OCI-LY3 (cell line): ENCODE data around the gene HYAL1.

Source experiments
- EZH2phosphoT487 ChIP-seq: fragments of 200-600 bp; shearing (Covaris generic); IDR thresholded peaks from 2 replicates; pipeline ENCODE4 v1.6.1; 2018; ENCODE audit warnings: antibody characterized with exemption, mixed run types, low read depth
- TF ChIP-seq, protein P1 (sequence below): fragments of 200-600, 300-600 bp; sonication (generic); IDR thresholded peaks from 2 replicates; pipeline ENCODE4 v1.5.1; 2014; ENCODE audit warnings: antibody characterized with exemption, low read length, low read depth

DNA sequence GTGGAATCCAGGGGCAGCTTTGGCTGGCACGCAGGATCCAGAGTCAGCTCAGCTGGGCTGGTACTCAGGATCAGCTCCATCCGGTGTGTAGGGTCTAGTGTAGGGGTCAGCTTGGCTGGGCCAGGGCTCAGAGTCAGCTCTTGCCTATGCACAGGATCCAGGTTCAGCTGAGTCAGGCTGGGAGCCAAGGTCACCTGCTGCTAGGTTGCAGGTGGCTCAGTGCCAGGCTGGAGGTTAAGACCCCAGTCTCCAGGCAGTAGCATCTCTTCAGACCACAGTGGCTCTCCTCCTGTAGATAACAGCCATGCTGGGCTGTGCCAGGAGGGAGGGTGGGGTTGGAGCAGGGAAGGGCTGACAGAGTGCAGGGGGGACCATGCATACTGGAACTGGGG, 6.0 kb downstream of the HYAL1 start:
- TF ChIP-seq, protein P1, sequence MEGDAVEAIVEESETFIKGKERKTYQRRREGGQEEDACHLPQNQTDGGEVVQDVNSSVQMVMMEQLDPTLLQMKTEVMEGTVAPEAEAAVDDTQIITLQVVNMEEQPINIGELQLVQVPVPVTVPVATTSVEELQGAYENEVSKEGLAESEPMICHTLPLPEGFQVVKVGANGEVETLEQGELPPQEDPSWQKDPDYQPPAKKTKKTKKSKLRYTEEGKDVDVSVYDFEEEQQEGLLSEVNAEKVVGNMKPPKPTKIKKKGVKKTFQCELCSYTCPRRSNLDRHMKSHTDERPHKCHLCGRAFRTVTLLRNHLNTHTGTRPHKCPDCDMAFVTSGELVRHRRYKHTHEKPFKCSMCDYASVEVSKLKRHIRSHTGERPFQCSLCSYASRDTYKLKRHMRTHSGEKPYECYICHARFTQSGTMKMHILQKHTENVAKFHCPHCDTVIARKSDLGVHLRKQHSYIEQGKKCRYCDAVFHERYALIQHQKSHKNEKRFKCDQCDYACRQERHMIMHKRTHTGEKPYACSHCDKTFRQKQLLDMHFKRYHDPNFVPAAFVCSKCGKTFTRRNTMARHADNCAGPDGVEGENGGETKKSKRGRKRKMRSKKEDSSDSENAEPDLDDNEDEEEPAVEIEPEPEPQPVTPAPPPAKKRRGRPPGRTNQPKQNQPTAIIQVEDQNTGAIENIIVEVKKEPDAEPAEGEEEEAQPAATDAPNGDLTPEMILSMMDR: no peak
- no peak for TF ChIP-seq EZH2phosphoT487
